C4-2B (cell line): ENCODE measurements around the gene TMEM213.

Source experiments
- ZFX ChIP-seq: fragments of 450-650 bp; IDR thresholded peaks from 2 replicates; pipeline ENCODE4 v1.6.1; 2017
- TF ChIP-seq, protein P1 (sequence below): fragments of 450-650 bp; conservative IDR thresholded peaks from 2 replicates; pipeline ENCODE4 v1.5.1; 2017; ENCODE audit warnings: mild to moderate bottlenecking

DNA sequence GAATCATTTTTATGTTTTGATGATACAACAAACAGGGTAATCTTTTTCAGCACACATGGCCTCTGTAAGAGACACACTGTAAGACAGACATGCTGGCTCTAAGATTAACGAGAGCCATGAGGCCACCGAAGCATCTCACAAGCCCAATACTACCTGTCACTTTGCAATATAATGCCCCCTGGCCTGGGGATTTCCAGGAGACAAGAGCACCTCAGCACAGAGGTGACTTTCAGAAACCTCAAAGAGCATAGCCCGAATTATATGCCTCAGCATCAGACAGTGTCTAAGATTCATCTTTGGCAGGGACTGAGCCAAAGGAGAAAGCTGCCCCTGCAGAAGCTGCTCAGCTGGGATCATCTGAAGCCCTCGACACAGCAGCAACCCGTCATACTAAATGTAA is 44.2 kb upstream of the TMEM213 start:
- TF ChIP-seq, protein P1, sequence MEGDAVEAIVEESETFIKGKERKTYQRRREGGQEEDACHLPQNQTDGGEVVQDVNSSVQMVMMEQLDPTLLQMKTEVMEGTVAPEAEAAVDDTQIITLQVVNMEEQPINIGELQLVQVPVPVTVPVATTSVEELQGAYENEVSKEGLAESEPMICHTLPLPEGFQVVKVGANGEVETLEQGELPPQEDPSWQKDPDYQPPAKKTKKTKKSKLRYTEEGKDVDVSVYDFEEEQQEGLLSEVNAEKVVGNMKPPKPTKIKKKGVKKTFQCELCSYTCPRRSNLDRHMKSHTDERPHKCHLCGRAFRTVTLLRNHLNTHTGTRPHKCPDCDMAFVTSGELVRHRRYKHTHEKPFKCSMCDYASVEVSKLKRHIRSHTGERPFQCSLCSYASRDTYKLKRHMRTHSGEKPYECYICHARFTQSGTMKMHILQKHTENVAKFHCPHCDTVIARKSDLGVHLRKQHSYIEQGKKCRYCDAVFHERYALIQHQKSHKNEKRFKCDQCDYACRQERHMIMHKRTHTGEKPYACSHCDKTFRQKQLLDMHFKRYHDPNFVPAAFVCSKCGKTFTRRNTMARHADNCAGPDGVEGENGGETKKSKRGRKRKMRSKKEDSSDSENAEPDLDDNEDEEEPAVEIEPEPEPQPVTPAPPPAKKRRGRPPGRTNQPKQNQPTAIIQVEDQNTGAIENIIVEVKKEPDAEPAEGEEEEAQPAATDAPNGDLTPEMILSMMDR: no peak
- TF ChIP-seq ZFX: no peak
